HG03439 (cell line): ENCODE measurements around the gene PWWP2B.

Experiments
- ATAC-seq: cut with Tn5 transposase; IDR thresholded peaks from one replicate; pipeline ENCODE4 v1.9.1; 2021; ENCODE audit warnings: mild to moderate bottlenecking, moderate library complexity; ENCODE audit not compliant: unreplicated experiment

PWWP2B gene

DNA sequence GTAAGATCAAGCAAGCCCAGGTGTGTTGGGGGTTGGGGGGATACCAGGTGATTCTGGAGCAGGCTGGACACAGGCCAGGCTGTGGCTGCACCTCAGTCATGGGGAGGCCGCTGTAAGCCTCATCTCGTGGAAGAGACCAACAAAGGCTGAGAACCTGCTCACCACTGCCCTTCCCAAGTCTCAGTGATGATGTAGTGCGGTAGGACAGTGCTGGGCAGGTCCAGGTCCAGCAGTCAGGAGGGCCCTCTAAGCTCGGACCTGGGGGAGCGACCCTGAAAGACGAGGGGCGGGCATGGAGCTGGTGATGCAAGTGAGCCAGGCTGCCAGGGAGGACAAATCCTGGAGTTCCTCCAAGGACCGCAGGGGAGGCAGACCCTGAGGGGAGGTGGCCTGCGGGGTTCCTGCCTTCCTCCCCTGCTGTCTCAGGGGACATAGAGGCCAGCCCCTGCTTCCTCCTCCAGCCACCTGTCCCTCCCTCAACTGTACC, 3.3 kb upstream of the PWWP2B start:
- ATAC-seq = no peak

DNA sequence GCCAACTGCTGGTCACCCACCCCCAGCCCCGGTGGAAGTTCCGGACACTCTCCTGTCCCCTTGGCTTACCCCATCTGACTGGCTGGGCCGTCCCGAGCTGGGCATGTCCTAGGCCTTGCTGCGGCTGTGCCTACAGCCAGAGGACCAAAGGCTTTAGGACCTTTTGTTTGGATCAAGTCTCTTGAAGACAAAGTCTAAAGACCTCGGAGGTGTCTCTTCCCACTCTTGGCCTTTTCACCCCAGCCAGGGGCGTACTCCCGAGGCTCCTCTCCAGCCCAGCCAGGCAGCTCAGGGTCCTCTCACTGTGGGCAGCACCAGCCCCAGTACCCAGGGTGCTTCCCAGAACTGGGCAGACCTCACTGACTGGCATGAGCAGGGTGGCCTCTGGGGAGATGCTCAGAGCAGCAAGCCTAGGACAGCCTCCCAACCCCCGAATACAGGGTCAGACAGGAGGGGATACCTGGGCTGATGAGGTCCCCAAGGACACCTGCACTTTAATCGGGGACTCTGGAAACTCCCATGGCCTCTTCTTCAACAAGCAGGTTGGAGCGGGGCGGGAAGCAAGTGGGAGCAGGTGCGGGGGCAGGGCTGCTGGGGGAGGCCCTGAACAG, 2.7 kb upstream of the PWWP2B start:
- no peak for ATAC-seq

DNA sequence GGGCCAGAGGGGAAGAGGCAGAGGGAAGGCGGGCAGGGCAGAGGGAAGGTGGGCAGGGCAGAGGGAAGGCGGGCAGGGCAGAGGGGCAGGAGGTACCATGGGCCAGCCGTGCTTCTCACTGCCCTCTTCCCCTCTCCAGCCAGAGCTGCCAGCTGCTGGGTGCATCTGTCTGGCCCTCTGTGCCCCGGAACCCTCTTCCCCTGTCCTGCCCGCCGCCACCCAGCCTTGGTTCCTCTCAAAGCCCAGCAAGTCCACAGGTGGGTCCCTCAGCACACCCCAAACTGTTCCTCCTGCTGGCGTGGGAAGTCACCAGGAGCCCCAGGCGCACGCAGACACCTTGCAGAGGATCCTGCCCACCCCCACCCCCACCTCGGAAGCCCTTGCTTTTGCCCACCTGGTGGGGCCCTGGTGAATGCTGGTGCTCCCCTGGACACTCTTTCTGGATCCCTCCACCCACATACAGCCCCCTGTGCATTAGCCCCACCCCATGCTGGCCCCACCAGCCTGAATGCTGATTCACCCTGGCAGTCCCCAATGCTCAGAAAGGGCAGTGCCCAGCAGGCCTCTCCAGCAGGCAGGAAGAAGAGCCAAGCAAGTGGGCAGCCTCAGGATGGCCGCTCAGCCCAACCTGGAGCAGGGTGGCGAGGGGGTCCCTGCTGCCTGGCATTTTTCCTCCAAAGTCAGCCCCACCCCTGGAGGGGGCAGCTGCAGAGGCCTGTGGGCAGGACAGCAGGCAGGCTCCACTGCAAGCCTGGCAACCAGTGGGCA, 1.9 kb upstream of the PWWP2B start:
- no peak for ATAC-seq

- no peak for ATAC-seq
Observed at GRCh38 chr10:132395704-132396493, 1.1 kb upstream of the PWWP2B start.

GRCh38 chr10:132396494-132397035, 435 bp upstream of the PWWP2B start:
- ATAC-seq = no peak

GRCh38 chr10:132397671-132398565, 918 bp downstream of the PWWP2B start:
- no peak for ATAC-seq

- no peak for ATAC-seq
Observed at GRCh38 chr10:132398566-132398991, 1.6 kb downstream of the PWWP2B start.

- ATAC-seq = no peak
Observed at GRCh38 chr10:132399117-132400035, 2.4 kb downstream of the PWWP2B start.

DNA sequence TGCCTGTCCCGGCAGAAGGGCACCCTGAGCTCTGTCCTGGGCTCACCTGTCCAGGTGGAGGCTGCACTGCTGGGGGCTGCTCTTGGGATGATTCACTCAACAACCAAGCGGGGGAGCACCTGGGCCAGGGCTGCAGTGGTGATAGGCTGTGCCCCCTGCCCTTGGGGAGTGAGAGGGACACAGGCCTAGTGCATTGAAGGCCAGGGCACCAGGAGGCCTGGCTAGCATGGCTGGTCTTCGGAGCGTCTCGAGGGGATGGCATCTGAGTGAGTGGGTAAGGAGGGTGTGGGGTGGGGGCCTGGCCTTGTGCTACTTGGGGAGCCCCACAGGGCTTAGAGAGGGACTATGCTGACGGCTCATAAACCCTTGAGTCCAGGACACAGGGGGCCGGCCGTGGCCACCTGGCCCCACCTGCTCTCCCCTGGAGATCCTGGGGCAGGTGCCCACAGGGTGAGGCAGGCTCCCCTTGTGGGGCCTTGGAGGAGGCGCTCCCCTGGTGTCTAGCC, 3.1 kb downstream of the PWWP2B start:
- no peak for ATAC-seq

DNA sequence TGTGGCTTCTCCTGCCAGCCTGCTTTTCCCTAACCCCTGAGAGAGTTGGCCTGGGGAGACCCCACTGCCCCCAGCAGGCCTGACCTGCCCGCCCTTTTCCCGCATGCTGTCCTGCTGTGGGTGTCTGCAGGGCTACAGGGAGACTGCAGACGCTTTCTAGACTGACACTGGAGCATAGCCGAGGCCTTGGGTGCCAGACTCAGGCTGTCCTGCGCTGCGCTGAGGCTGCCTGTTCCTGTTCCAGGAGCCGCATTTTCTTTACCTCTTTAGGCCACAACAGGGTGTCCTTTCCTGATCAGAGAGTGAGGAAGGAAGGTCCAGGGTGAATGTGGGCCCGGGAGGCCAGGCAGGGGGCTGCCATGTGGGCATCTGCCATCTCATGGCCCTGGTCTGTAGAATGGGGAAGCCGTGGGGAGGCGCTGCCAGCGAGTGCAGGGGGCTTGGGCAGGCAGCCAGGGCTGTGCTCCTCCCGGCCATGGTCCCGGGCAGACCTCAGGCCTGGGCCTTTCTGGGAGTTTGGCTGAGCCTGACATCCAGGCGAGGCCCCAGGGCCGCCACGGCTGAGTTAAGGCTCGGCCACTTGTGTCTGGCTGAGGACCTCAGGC, 3.6 kb downstream of the PWWP2B start:
- no peak for ATAC-seq

- no peak for ATAC-seq
Observed at GRCh38 chr10:132401401-132402118, 4.6 kb downstream of the PWWP2B start.

DNA sequence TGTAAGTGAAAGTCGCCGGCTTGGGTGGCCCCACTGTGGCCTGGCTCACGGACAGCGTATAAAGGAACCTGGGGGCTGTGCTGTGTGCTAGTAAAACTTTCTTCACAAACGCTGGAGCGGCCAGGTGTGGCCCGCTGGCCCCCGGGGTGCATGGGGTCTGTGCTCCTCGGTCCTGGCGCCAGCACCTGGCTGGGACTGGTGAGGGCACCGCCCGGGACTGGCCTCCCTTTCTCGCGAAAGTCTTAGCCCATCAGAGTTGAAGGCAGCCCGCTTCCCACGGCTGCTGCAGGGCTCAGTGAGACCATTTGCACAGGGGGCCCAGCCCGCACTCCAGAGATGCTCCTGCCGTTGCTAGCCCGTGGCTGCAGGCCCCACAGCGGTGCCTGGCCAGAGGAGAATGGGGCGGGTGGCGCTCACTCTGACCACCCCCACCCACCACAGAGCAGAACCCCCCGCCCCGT, 5.8 kb downstream of the PWWP2B start:
- no peak for ATAC-seq

DNA sequence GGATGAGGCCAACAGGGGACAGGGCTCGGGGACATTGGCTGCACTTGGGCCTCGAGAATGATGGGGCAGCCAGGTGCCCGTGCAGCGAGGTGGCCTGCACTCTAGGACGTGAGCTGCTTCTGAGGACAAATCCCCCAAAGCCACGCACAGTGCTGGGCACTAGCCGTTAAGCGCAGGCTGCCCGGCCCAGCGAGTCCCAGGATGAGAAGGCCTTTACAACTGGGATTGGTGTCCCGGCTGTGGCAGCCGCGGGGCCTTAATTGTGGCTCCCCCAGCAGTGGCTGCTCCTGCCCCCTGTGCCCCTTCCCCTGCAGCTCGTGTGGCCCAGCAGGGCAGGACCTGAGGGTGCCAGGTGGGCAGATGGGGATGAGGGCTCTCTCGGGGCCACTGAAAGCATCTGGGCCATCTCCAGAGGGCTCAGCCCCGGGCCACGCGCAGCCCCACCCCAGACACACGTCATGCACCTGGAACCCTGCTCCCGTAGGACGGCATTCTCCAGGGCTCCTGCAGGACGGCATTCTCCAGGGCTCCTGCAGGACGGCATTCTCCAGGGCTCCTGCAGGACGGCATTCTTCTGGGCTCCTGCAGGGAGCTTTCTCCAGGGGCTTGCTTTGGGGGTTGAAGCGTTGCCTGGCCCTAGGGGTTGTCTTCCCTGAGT, 6.6 kb downstream of the PWWP2B start:
- ATAC-seq = no peak

- no peak for ATAC-seq
Observed at GRCh38 chr10:132404169-132404880, 7.3 kb downstream of the PWWP2B start.

- ATAC-seq = no peak
Observed at GRCh38 chr10:132404911-132405462, 8.0 kb downstream of the PWWP2B start.

- no peak for ATAC-seq
Observed at GRCh38 chr10:132405463-132405991, 8.5 kb downstream of the PWWP2B start.
